22Rv1 (cell line): Measurements from ENCODE around the gene PI4K2A.
A peak's percentile ranks its signal among the peaks of the same experiment; 100 is the strongest.

Experiments
- H3K27ac ChIP-seq: fragments of 450-650 bp; 2 replicates; pipeline ENCODE4 v1.5.1; 2017
- ZFX ChIP-seq: fragments of 450-650 bp; IDR thresholded peaks from 2 replicates; pipeline ENCODE4 v1.6.1; 2017; ENCODE audit warnings: antibody characterized with exemption, borderline replicate concordance
- TF ChIP-seq, protein P1 (sequence below): fragments of 450-650 bp; IDR thresholded peaks from 2 replicates; pipeline ENCODE4 v1.5.1; 2017; ENCODE audit warnings: mild to moderate bottlenecking

PI4K2A gene

DNA sequence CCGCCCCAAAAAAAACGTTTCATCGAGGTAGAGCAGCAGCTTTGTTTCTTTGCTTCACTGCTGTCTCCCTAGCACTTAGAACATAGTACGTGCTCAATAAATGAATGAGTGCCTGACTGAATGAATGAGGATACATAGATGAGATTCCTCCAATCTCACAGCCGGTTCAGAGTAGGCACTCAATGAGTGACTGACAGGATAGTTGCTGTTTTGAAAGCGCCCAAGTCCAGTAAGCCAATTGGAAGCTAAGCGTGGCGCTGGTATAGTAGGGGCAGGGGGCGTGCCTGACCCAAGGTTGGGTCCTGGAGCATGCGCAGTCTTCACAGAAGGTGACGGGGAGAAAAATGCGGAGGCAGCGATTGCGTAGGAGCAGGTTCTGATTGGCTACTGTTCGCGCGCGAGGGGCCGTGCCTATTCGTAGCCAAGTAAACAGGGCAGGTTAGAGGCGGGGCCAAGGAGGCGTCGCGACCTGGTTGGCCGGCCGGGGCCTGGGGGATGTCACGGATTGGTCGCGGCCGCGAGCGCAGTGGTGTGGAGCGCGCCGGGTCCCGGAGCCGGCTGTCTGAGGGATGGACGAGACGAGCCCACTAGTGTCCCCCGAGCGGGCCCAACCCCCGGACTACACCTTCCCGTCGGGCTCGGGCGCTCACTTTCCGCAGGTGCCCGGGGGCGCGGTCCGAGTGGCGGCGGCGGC lies at the start of gene PI4K2A:
Gene PI4K2A (plus strand): TSS at position 498 of the 694 bp plus-strand sequence. CDS start 72 bp downstream, at position 570.
- TF ChIP-seq ZFX = no peak
- TF ChIP-seq, protein P1, sequence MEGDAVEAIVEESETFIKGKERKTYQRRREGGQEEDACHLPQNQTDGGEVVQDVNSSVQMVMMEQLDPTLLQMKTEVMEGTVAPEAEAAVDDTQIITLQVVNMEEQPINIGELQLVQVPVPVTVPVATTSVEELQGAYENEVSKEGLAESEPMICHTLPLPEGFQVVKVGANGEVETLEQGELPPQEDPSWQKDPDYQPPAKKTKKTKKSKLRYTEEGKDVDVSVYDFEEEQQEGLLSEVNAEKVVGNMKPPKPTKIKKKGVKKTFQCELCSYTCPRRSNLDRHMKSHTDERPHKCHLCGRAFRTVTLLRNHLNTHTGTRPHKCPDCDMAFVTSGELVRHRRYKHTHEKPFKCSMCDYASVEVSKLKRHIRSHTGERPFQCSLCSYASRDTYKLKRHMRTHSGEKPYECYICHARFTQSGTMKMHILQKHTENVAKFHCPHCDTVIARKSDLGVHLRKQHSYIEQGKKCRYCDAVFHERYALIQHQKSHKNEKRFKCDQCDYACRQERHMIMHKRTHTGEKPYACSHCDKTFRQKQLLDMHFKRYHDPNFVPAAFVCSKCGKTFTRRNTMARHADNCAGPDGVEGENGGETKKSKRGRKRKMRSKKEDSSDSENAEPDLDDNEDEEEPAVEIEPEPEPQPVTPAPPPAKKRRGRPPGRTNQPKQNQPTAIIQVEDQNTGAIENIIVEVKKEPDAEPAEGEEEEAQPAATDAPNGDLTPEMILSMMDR = no peak
- peak within 1 kb of the TSS; percentile 54 for H3K27ac ChIP-seq

- TF ChIP-seq, protein P1 = no peak
- TF ChIP-seq ZFX = no peak
- H3K27ac ChIP-seq = no peak overlapping the region
Observed at GRCh38 chr10:97590748-97591495, 49.5 kb upstream of the PI4K2A start.

- no peak overlapping the region for H3K27ac ChIP-seq
- TF ChIP-seq ZFX = no peak
- TF ChIP-seq, protein P1 = no peak
Observed at GRCh38 chr10:97593421-97593820, 47.0 kb upstream of the PI4K2A start.

DNA sequence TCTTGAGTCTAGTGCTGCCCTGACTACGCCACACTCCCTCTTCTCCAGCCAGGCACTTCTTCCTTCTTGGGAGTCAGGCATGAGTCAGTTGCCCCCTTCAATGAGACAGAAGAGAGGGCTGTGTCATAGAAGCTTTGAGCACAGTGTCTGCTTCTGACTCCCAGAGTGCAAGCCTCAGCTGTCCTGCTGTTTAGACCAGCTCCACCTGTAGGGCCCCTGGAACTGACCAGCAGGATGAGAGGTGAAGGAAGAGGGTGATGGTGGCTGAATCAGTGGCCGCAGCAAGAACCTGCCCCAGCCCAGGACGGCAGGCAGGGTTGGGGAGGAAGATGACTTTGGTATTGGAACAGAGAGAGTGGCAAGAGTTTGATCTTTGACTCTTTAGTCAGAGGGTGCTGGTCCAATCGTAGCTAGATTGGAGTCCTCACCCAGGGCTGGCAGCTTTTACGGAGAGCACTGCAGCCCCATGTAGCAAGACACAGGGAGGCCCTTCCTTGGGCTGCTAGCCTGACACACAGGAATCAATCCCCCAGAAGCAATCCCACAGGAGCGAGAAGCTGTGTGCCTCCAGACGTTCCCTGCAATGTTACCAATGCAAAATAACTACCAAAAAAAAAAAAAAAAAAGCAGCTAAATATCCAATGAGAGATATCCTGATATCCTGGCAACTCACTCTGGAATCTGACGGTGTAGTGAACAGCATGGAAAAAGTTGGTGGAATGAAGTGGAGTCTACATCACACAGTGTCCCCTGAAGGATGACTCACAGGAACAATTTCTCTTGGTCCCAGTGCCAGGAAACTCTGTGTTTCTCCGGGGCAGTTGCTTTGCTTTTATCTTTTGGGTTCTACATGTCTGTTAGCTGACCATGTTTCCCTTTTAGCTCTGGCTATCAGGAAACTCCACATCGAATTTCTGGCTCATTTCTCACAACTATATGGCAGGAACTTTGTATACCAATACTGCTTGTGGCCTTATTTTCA lies 44.1 kb upstream of the PI4K2A start:
- H3K27ac ChIP-seq = no peak overlapping the region
- TF ChIP-seq, protein P1 = no peak
- TF ChIP-seq ZFX = no peak

GRCh38 chr10:97597778-97598177 lies 42.7 kb upstream of the PI4K2A start:
- H3K27ac ChIP-seq = no peak overlapping the region
- TF ChIP-seq, protein P1 = no peak
- no peak for TF ChIP-seq ZFX

GRCh38 chr10:97598407-97599271 lies 41.8 kb upstream of the PI4K2A start:
- TF ChIP-seq, protein P1 = no peak
- TF ChIP-seq ZFX = no peak
- H3K27ac ChIP-seq = no peak overlapping the region
